PFSK-1 (cell line): ENCODE data around the gene DEDD2.

Experiments used
- FOXP2 ChIP-seq: optimal IDR thresholded peaks from 2 replicates; pipeline ENCODE3; 2011; ENCODE audit warnings: borderline replicate concordance, control low read depth, inconsistent platforms; ENCODE audit not compliant: insufficient read depth; ENCODE audit errors: extremely low read length, extremely low read depth
- POLR2AphosphoS5 ChIP-seq: IDR thresholded peaks from 2 replicates; pipeline ENCODE4 v1.6.1; 2012; ENCODE audit warnings: low read depth, mild to moderate bottlenecking, control low read depth, low read length, moderate library complexity
- REST ChIP-seq, 2 experiments: IDR thresholded peaks; 2 replicates each; pipeline versions ENCODE4 v1.6.1 to v1.8.0; 2011 to 2012; ENCODE audit warnings: low read depth in 2 of 2, low read length in 2 of 2, control low read depth in 1 of 2, inconsistent platforms in 1 of 2, mild to moderate bottlenecking in 1 of 2, moderate library complexity in 1 of 2; ENCODE audit not compliant: insufficient read depth in 1 of 2
- SIN3A ChIP-seq: IDR thresholded peaks from 2 replicates; pipeline ENCODE4 v1.6.1; 2012; ENCODE audit warnings: mild to moderate bottlenecking, low read length, moderate library complexity, borderline replicate concordance; ENCODE audit not compliant: insufficient read depth
- TAF1 ChIP-seq: IDR thresholded peaks from 2 replicates; pipeline ENCODE4 v1.6.1; 2012; ENCODE audit warnings: low read length, control low read depth, borderline replicate concordance; ENCODE audit not compliant: insufficient read depth

DEDD2 gene

GRCh38 chr19:42197375-42197817 lies 20.1 kb downstream of the DEDD2 start:
- no peak for TF ChIP-seq TAF1
- no peak for TF ChIP-seq REST (IDR thresholded peaks at IDR 0.05; ENCODE audit: insufficient read depth in 1 of 2, low read depth in 2 of 2, low read length in 2 of 2)
- TF ChIP-seq SIN3A: no peak
- TF ChIP-seq POLR2AphosphoS5: no peak
- TF ChIP-seq FOXP2: no peak

- TF ChIP-seq POLR2AphosphoS5 (no peak), REST (IDR thresholded peaks at IDR 0.05; ENCODE audit: insufficient read depth in 1 of 2, low read depth in 2 of 2, low read length in 2 of 2) (no peak), SIN3A (no peak), FOXP2 (no peak), TAF1 (no peak)
These were observed 21.2 kb downstream of the DEDD2 start for GRCh38 chr19:42196011-42197001.

- TF ChIP-seq SIN3A (no peak), TAF1 (no peak), FOXP2 (no peak)
These were observed 23.8 kb downstream of the DEDD2 start for GRCh38 chr19:42193706-42194105.

GRCh38 chr19:42193294-42193693 lies 24.2 kb downstream of the DEDD2 start:
- no peak for TF ChIP-seq POLR2AphosphoS5
- no peak for TF ChIP-seq FOXP2
- TF ChIP-seq TAF1: no peak
- no peak for TF ChIP-seq REST (IDR thresholded peaks at IDR 0.05; ENCODE audit: insufficient read depth in 1 of 2, low read depth in 2 of 2, low read length in 2 of 2)
- no peak for TF ChIP-seq SIN3A

- no peak for TF ChIP-seq REST (IDR thresholded peaks at IDR 0.05; ENCODE audit: insufficient read depth in 1 of 2, low read depth in 2 of 2, low read length in 2 of 2)
- TF ChIP-seq POLR2AphosphoS5: no peak
- TF ChIP-seq TAF1: no peak
- no peak for TF ChIP-seq FOXP2
- no peak for TF ChIP-seq SIN3A
These were observed 25.6 kb downstream of the DEDD2 start for GRCh38 chr19:42191855-42192254.
